ELF-1 (cell line): Measurements from ENCODE around the gene BNC2.

ENCODE experiments used
- DNase-seq: peaks from one replicate; pipeline ENCODE4 v3.0.0-alpha.2; 2016; ENCODE audit warnings: low read depth, low spot score

Gene BNC2

GRCh38 chr9:16718296-16718695 lies 152.2 kb downstream of the BNC2 start:
- no peak for DNase-seq

- DNase-seq: no peak
These were observed 153.9 kb downstream of the BNC2 start for GRCh38 chr9:16716601-16717000.

DNA sequence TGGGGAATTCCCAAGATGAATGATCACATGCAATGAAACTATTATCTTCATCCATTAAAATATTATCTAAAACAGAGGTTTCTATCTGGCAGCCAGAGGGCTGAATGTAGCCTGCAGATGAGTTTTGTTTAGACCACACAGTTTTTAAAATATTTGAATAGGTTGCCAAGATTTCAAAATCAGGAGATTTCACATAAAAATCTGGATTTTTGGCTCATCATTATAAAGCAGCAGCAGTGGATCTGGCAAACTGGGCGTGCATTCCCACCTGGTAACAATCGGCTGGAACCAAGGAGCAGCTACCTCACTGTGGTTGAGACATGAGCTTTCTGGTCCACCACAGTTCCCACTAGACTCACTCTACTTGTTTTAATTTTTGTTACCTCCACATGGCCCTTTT lies 155.1 kb downstream of the BNC2 start:
- no peak for DNase-seq

DNA sequence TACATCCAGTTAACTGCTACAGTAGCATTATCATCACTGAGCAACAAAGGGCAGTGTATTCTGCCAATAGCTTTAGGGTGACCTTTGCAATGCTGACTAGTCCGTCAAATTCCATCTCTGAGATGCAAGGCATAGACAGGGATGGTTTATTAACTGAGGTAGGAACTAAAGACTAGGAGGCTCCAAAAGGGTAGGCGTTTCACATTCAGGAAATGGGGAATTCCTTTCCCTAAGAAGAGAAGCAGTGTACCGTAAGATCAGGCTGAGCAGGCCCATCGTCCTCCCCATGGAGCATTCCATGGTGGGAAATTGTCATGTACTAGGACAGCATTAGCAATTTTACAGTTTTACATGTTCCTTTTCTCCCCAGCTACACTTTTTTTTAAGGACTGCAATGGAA lies 157.7 kb downstream of the BNC2 start:
- DNase-seq: no peak

DNA sequence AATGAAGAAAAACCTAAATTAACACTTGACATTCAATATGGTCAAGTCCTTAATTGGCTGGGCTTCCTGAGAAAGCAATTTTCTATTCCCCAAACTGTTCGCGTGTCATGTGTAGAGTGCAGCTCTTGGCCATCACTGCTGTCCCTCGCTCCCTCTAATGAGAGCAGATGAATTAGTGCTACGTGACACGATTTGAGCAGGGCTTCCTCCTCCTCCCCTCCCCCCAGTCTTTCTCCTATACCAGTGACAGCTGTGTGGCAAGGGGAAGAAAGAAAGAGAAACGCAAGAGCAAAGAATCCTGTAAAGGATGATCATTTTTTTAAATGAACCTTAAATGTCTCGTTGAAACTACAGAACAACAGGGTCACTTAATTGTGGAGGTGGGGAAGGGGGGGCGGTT lies 159.6 kb downstream of the BNC2 start:
- DNase-seq: peak; percentile 29

- no peak for DNase-seq
These were observed 160.5 kb downstream of the BNC2 start for GRCh38 chr9:16709924-16710323.

DNA sequence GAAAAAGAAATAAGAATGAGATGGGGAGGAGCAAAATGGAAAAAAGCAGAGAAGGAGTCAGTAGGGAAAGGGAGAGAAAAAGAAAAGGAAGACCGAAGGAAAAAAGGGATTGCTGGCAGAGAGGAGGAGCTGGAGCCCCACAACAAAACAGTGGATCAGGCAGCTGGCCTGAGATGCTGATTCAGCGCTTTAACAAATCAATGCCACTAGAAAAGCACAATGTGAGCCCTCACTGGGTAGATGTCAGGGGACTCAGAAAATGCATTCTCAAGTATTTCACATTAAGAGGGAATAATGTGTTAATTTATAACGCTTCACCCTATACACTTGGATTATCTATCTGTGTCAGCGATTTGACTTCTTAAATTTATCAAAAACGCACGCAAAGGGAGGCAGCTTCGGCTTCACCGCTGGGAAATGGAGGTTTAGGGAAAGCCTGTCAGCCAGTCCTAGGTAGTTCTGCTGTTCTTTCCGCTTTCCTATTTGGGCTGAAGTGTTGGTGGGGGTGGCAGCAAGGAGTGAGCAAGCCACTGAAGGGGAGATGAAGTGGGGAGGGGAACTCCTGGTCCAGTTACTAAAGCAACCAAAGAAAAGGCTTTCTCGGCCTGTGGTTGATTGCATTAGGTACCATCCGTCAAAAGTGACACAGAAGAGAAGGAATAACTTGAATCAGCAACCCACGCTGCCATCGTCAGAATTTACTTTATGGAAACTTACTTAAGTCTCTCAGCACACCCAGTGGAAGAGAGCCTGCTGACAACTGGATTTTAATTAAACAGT lies 161.6 kb downstream of the BNC2 start:
- peak; percentile 74 for DNase-seq

DNA sequence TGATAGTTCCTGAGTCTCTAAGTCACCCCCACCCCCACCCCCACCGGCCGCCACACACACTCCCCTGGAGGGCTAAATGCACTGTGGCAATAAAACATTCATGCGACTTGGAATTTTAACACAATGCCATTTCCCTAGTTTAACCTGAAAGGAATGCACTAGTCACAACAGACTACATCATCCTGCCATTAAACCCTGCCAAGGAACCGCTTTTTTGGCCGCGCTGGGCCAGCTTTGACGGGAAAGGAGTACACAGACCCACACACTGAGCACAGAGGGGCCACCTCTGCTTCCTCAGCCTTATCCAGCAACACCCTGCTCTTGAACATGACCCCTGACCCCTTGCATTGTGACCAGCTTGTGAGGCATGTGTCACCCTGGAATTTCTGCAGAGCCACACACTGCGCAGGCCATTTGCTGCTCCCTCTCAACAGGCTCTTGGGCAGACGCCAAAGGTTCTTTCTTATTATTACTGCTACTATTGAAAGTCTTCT lies 165.3 kb downstream of the BNC2 start:
- DNase-seq: peak; percentile 94

DNA sequence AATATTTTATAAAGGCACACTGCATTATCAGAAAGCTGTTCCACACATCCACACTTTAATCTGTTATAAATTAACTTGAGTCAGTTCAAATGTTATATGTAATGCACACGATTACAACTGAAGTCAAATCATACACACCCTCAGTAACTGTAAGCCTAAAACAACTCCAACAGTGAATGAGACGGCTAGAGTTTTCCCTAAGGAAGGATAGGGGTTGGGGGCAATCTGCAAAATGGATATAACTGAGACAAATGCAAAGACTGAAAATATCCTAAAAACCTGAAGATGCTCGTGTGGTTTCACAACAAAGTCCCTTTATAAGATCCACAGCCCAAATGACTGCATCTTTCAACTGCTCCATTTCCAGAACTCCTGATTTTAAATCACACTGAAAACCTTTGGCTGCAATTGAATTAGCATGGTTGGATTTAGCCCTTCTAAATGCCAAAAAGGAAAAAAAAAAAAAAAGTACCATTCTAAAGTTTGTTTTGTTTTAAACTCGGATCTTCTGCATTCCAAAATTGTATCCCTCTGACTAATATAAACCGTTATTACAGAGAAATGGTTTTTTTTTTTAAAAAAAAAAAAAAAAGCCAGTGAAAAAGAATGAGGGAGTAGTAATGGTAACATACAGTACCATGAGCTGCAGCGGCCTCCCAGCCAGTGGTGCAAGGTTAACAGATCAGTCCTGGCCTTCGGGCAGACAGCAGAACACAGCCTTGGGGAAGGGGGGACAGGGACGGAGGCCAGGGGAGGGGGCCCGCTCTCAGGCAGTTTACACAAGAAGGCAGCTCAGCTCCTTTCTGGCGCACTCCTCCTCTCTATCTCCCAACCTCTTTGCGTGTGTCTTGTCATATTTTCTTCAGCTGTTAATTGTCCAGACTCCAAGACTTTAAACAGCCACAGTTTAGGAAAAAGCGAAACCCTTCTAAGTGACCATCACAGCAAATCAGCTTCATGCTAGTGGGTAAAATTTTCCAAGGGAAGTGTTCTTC lies 166.1 kb downstream of the BNC2 start:
- DNase-seq: peak; percentile 80

DNA sequence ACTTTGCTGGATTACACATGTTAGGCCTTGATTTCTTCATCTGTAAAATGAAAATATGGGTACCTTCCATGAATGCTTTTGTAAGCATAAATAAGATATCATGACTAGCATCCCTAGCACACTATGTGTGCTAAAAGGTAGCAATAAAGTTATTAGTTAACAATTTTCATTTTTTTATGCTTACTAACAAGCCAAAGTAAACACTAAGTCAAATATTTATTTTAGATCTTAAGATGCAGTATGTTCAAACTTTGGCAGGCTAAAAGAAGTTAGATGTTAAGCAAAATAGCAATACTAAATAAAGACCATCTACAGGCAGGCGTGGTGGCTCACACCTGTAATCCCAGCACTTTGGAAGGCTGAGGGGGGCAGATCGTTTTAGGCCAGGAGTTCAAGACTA lies 169.1 kb downstream of the BNC2 start:
- DNase-seq: no peak

DNA sequence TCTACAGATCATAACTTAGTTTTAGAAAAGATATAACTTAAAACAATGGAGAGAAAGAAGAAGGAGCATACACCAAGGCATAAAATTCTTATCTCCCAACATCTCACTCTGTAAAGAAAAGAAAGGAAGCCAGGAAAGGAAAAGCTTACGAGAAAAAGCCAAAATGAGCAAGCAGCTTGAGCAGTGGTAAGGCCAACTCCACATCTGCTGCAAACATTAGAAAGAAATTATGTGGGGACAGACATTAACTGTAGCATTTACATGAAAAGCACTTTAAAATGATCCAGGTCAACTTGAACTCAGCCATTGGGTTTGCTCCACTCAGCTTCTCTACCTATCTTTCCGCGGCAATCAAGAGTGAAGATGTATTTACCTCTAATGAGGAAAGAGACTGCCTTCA lies 176.9 kb downstream of the BNC2 start:
- DNase-seq: no peak

GRCh38 chr9:16690628-16691027 lies 179.8 kb downstream of the BNC2 start:
- DNase-seq: no peak

- DNase-seq: no peak
These were observed 180.3 kb downstream of the BNC2 start for GRCh38 chr9:16690205-16690604.

DNA sequence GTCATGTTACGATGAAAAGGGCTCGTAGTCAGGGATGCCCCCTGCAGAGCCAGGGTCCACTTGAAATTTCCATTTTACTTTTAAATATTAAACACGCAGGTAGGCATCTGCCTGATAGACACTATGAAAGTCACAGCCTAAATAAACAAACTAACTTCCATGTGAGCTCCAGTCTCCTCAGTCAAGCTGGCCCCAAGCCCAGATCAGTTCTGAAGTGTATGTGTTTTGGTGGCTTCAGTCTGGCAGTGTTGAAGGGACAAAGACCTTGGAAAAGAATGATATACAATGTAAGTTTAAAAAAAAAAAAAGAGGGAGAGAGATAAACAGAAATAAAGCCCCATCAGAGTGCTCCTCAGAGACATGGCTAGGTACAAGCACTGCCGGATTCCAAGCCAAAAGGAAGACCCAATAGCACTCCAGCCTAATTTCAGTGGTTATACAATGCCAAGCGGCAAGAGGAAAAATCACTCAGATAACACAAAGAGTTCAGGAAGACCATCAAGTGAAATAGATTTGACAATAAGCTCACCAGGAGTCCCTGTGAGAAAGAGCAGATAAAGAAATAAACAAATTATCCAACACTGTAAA lies 181.0 kb downstream of the BNC2 start:
- DNase-seq: no peak

- DNase-seq: no peak
These were observed 181.7 kb downstream of the BNC2 start for GRCh38 chr9:16688814-16689213.

DNA sequence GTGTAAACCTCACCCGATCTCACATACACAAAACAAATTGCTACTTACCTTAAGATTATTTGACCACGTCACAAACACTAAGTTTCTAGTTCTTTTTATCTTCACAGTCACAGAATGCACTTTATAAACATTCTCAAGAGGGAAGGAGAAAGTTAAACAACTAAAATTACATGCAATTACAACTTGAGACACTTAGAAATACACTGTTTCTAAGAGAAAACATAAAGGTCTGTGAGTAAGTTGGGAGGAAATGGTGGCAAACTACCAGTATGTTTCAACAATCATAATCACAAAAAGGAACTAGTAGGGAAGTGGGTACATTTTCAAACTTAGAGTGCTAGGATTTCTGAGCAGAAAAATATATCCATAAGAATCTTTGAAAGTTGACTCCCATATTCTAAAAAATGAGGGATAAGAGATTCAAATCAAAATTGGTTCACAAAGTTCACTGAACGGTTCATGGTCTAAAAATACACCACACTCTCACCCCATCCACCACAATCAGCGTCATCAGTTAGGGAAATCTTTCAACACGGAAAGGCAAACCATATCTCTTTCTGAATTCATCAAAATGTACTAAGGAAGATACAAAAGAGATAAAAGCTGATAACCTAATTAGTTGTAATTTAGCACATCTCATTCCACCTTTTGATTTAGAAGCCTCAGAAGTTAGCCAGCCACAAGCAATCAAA lies 182.6 kb downstream of the BNC2 start:
- DNase-seq: no peak

DNA sequence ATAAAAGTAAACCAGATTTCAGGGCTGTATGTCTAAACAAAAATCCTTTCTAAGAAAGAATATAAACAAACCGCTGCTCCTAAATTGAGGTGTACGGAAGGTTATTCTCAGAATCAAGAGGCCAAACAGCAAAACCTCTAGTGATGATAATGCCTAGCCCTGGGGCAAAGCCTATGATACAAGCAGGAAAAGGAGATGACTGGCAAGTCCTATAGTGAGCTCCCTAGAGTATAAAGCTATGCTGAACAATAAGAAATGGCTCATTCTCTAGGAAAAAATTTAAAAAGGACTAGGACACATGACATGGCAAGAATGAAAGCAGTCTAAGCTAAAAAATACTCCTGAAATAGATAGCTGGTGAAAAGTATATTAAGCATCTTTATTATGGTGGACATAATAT lies 187.1 kb downstream of the BNC2 start:
- DNase-seq: no peak

- no peak for DNase-seq
These were observed 188.2 kb downstream of the BNC2 start for GRCh38 chr9:16682273-16682672.

DNA sequence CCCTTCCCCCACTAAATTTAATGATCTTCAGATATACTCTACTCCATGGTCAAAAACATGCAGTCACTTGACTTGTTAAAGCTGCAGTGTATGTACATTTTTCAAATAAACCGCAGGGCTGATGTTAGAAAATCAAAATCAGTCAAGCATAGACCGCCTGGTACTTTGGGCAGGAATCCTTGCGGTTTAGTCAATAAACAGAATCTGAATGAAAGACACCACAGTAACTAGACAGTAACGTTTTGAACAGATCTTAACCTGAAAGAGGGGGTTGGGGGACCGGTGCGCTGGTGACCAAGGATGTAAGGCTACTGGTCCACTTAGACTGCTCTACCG lies 188.8 kb downstream of the BNC2 start:
- no peak for DNase-seq

DNA sequence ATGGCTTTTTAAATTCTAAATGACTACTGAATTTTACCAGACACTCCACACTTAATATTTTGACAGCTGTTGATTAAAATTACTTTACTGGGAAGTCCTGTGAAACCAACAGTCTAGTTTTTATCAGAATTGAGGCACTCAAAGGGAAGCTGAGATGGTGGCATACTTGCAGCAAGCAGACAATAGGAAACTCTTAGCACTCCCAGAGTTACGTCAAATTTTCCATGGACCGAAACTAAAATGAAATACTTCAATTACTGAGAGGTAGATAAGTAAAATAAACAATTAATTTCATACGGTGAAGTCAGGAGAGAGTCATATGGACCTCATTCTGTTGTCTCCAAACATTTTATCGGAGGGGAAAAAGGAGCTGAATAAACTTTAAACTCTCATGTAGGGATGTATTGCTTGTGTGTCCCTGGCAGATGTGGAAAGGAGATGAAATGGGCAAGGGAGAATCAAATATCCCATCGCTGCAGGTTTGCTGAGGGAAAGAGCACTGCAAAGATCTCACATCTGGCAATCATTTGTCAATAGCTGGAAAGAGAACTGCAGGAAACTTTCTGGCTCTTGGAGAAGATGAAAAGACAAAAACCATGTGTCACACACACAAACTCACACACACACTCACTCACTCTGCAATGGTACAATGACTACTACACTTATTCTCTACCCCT lies 189.4 kb downstream of the BNC2 start:
- DNase-seq: no peak

DNA sequence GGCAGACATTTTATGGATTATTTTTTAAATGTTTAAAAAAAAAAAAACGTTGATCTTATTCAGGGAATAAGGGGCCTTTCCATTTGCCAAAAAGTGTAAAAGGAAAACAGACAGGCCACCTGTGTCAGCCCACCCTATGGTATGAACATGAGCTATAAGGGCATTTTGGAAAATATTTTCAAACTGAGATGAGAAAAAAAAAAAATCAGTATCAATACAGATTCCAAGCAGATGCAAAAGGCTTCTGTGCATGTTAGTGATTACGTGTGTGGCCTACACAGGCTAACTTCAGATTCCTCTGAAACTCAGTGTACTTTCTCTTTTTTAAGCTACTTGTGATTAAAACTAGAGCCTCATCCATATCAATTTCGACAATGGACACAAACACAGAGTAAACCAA lies 189.9 kb downstream of the BNC2 start:
- DNase-seq: no peak
